OCI-LY7 (cell line): ENCODE data around the gene ANKRD44. TPM values are rescaled to one million over a fixed set of nuclear protein-coding genes. Genes with fewer than 3 reads are reported as not detected.

Experiments used
- BruUV-seq: library from RNA; stranded (reverse); fragments of 400-500 nt; replicated peaks from 2 replicates; lab custom pipeline; 2021; lab: Mats Ljungman, UMichigan
- CTCF ChIA-PET: fragments of 300-600 bp; sonication (Branson Sonifier 250); formaldehyde crosslinking; loops from one replicate; lab custom pipeline; 2022; ENCODE audit warnings: antibody characterized with exemption; ENCODE audit not compliant: unreplicated experiment; lab: Charles Lee
- POLR2A ChIA-PET: fragments of 300-600 bp; sonication (Branson Sonifier 250); formaldehyde crosslinking; loops from one replicate; lab custom pipeline; 2022; ENCODE audit warnings: antibody characterized with exemption; lab: Charles Lee
- DNase-seq: peaks from one replicate; pipeline ENCODE4 v3.0.0-alpha.2; 2015; ENCODE audit warnings: low spot score
- H2AFZ ChIP-seq: fragments of 200-600 bp; sonication (generic), shearing (Covaris generic); 2 replicates; pipeline ENCODE4 v1.6.1; 2014; ENCODE audit warnings: mild to moderate bottlenecking, antibody characterized with exemption, low read length, moderate library complexity
- H3K27ac ChIP-seq: fragments of 200-600 bp; sonication (generic); 2 replicates; pipeline ENCODE4 v1.5.1; 2014; ENCODE audit warnings: mixed run types, low read depth, mild to moderate bottlenecking, moderate library complexity, low read length, inconsistent platforms; ENCODE audit not compliant: poor library complexity, severe bottlenecking
- H3K36me3 ChIP-seq: fragments of 200-600 bp; sonication (generic); 2 replicates; pipeline ENCODE4 v1.6.1; 2014; ENCODE audit warnings: mild to moderate bottlenecking, antibody characterized with exemption, low read length, moderate library complexity, mixed read lengths; ENCODE audit not compliant: insufficient read depth
- H3K4me1 ChIP-seq: fragments of 200-600 bp; sonication (generic); 2 replicates; pipeline ENCODE4 v1.5.1; 2014; ENCODE audit warnings: mild to moderate bottlenecking, low read length; ENCODE audit not compliant: insufficient read depth, poor library complexity, severe bottlenecking
- H3K4me2 ChIP-seq: fragments of 200-600 bp; sonication (generic); 2 replicates; pipeline ENCODE4 v1.6.1; 2014; ENCODE audit warnings: mild to moderate bottlenecking, low read length
- H3K4me3 ChIP-seq: fragments of 200-600 bp; sonication (generic); 2 replicates; pipeline ENCODE4 v1.5.1; 2014; ENCODE audit warnings: mild to moderate bottlenecking, low read depth, low read length; ENCODE audit not compliant: poor library complexity, severe bottlenecking
- H3K79me2 ChIP-seq: fragments of 200-600 bp; sonication (generic); 2 replicates; pipeline ENCODE4 v1.6.1; 2016; ENCODE audit warnings: low read depth, mild to moderate bottlenecking, low read length, moderate library complexity, mixed read lengths; ENCODE audit not compliant: insufficient read depth
- H3K9me2 ChIP-seq: fragments of 200-600 bp; sonication (generic); 2 replicates; pipeline ENCODE4 v1.6.1; 2016; ENCODE audit warnings: mild to moderate bottlenecking, low read length, mixed read lengths; ENCODE audit not compliant: insufficient read depth
- H3K9me3 ChIP-seq: fragments of 200-600 bp; sonication (generic); 2 replicates; pipeline ENCODE4 v1.6.1; 2014; ENCODE audit warnings: mild to moderate bottlenecking, mixed run types, low read length, mixed read lengths
- H4K20me1 ChIP-seq: fragments of 200-600 bp; sonication (generic); 2 replicates; pipeline ENCODE4 v1.6.1; 2014; ENCODE audit warnings: mild to moderate bottlenecking, antibody characterized with exemption, low read length, moderate library complexity, mixed read lengths; ENCODE audit not compliant: insufficient read depth
- EZH2phosphoT487 ChIP-seq: fragments of 200-600 bp; sonication (generic); IDR thresholded peaks from 2 replicates; pipeline ENCODE4 v1.6.1; 2018; ENCODE audit warnings: low read depth, borderline replicate concordance, mild to moderate bottlenecking, mixed run types, antibody characterized with exemption, low read length, moderate library complexity, mixed read lengths
- intact Hi-C: fragments of 100-400 bp; cut with micrococcal nuclease; formaldehyde crosslinking; loops from one replicate; pipeline ENCODE4 v1.10.0; 2022; ENCODE audit not compliant: unreplicated experiment
- total RNA-seq, 2 experiments: library from RNA; depleted of rRNA in 1 of 2; stranded (reverse); fragments of >200 nt in 1 of 2; shearing (Covaris generic) in 1 of 2; gene quantifications; 2 replicates each; pipeline ENCODE4 v1.2.3, GENCODE V29; 2014 to 2022
- TF ChIP-seq, protein P1 (sequence below): fragments of 200-600 bp; sonication (generic); conservative IDR thresholded peaks from 2 replicates; pipeline ENCODE4 v1.5.1; 2014; ENCODE audit warnings: mild to moderate bottlenecking, antibody characterized with exemption, low read length, moderate library complexity, mixed read lengths

The ANKRD44 gene
- total RNA-seq, 2 experiments from 2014 or later: 69.4 to 73.7 TPM

DNA sequence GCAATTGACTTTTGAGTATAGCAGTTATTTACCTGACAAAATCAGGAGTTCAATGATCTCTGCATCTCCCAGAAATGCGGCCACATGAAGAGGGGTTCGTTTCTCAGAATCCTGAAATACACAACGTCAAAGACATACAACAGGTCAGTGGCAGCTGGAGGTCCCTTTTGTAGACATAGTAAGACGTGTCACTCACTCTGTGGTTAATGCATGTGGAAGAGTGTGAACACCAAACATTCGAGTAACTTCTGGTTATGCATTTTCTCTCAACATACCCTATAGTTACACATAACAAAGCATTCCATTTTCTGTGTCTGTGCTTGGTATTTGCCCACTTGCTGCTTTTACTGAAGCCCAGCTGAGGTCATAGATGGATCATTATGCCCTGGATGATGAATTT, 163.6 kb downstream of the ANKRD44 start:
- 0 out of 2 replicates have a peak, but pooled peaks cover 10% of the 10 kb centered on the region for H3K36me3 ChIP-seq
- H2AFZ ChIP-seq: no peak overlapping the region
- H3K4me1 ChIP-seq: peaks cover 93% of the 10 kb centered on the region
- no peaks in the 10 kb centered on the region for H4K20me1 ChIP-seq
- TF ChIP-seq, protein P1, sequence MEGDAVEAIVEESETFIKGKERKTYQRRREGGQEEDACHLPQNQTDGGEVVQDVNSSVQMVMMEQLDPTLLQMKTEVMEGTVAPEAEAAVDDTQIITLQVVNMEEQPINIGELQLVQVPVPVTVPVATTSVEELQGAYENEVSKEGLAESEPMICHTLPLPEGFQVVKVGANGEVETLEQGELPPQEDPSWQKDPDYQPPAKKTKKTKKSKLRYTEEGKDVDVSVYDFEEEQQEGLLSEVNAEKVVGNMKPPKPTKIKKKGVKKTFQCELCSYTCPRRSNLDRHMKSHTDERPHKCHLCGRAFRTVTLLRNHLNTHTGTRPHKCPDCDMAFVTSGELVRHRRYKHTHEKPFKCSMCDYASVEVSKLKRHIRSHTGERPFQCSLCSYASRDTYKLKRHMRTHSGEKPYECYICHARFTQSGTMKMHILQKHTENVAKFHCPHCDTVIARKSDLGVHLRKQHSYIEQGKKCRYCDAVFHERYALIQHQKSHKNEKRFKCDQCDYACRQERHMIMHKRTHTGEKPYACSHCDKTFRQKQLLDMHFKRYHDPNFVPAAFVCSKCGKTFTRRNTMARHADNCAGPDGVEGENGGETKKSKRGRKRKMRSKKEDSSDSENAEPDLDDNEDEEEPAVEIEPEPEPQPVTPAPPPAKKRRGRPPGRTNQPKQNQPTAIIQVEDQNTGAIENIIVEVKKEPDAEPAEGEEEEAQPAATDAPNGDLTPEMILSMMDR: no peak
- TF ChIP-seq EZH2phosphoT487: no peak
- BruUV-seq: no TSS peak
- peak overlapping the region; percentile 100 for H3K27ac ChIP-seq
- POLR2A ChIA-PET: interaction anchor here (0.6 to 1.1 kb wide), 3 partner anchors 9 to 147 kb away, joined by 3 to 4 read pairs (median 3); no protein-coding TSS in a partner anchor
- H3K4me3 ChIP-seq: no peak overlapping the region
- no peaks in the 10 kb centered on the region for H3K9me2 ChIP-seq
- H3K4me2 ChIP-seq: peak overlapping the region; percentile 70
- intact Hi-C loops: no loop called here
- CTCF ChIA-PET: no interaction called here
- no peak for DNase-seq
- H3K9me3 ChIP-seq: no peaks in the 10 kb centered on the region
- peaks cover 60% of the 10 kb centered on the region; the same call in 1 of the 2 replicates for H3K79me2 ChIP-seq

DNA sequence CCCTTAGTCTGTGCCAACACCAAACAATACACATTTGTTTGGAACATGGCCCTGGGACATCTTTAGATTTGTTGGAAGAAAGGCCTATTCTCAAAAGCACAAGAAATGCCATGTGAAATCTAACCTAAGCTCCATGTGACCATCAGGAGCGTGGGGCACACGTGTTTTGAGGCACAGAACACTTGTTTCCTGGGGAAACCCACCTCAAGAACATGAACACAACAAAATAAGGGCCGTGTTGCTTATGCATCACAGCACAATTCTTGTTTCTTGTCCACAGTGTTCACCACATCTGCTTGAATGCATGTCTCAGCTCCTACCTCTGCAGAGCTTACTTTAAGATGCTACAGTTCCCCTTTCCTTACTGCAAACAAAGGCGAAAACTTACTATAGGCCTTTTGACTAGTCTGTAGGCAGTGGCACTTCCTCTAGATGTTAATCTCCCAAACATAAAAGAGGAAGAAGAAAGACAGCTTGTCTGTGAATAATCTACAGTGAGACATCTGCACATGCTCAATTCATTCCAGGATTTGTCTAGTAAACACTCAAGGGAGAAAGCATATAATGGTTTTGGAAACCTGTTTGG, 165.0 kb downstream of the ANKRD44 start:
- peaks cover 93% of the 10 kb centered on the region for H3K4me1 ChIP-seq

More for the DNA sequence above, 165.0 kb downstream of the ANKRD44 start:
- TSS peak; percentile 27 for BruUV-seq
- Histone ChIP-seq H3K9me3 (no peaks in the 10 kb centered on the region), H3K27ac (peak overlapping the region; percentile 100), H3K79me2 (peaks cover 46% of the 10 kb centered on the region; the same call in 1 of the 2 replicates), H3K9me2 (no peaks in the 10 kb centered on the region), H3K4me2 (peak overlapping the region; percentile 70), H4K20me1 (no peaks in the 10 kb centered on the region), H2AFZ (peak overlapping the region; percentile 20; the same call in 1 of the 2 replicates), H3K36me3 (0 out of 2 replicates have a peak, but pooled peaks cover 10% of the 10 kb centered on the region), H3K4me3 (peak overlapping the region; percentile 37)
- no peak for TF ChIP-seq EZH2phosphoT487
- TF ChIP-seq, protein P1: no peak
- DNase-seq: peak; percentile 94
- ChIA-PET CTCF (interaction anchor here (0.5 to 1.0 kb wide), 4 partner anchors 11 to 100 kb away, joined by 3 to 4 read pairs (median 3); no protein-coding TSS in a partner anchor), POLR2A (interaction anchor here (0.6 to 3.2 kb wide), 13 partner anchors 10 to 163 kb away, joined by 3 to 45 read pairs (median 3); no protein-coding TSS in a partner anchor)
- intact Hi-C loops: loop anchor here (2.0 kb wide), 1 partner anchor 15 kb away; no protein-coding TSS in a partner anchor
